Peyer's patch (tissue), 4 donors: ENCODE measurements around the gene RICTOR. TPM values are rescaled to one million over a fixed set of nuclear protein-coding genes. Genes with fewer than 3 reads are reported as not detected.

Experiments used
- DNase-seq, 3 donors: peaks; one replicate each; pipeline ENCODE4 v3.0.0-alpha.2; 2017 to 2019
- H3K27ac ChIP-seq, 4 donors: fragments of 200-600 bp; sonication (generic); one replicate each; pipeline ENCODE4 v1.5.1; 2016 to 2019
- H3K27me3 ChIP-seq, 2 donors: fragments of 200-600 bp; sonication (generic); one replicate each; pipeline ENCODE4 v1.5.1; 2019
- H3K36me3 ChIP-seq, 3 donors: fragments of 200-600 bp; sonication (generic); one replicate each; pipeline ENCODE4 v1.5.1; 2016 to 2019
- H3K4me1 ChIP-seq, 4 donors: fragments of 200-600 bp; sonication (generic); one replicate each; pipeline ENCODE4 v1.5.1; 2016 to 2019
- H3K4me3 ChIP-seq, 4 donors: fragments of 200-600 bp; sonication (generic); 1 replicate in 3 of 4; 2 replicates in 1 of 4; pipeline ENCODE4 v1.5.1; 2016 to 2019; ENCODE audit warnings: mild to moderate bottlenecking in 1 of 4
- H3K9me3 ChIP-seq, 4 donors: fragments of 200-600 bp; sonication (generic); one replicate each; pipeline ENCODE4 v1.5.1; 2016 to 2019; ENCODE audit warnings: mild to moderate bottlenecking in 1 of 4
- CTCF ChIP-seq, 6 experiments: fragments of 450-650 bp in 4 of 6; fragments of 200-600 bp in 2 of 6; sonication (generic) in 1 of 6; IDR thresholded peaks; one replicate each; pipeline ENCODE4 v1.5.1; 2017 to 2019; ENCODE audit warnings: antibody characterized with exemption in 6 of 6, mild to moderate bottlenecking in 3 of 6, moderate library complexity in 1 of 6
- POLR2A ChIP-seq, 2 donors: fragments of 450-650 bp; IDR thresholded peaks; one replicate each; pipeline ENCODE4 v1.5.1; 2017; ENCODE audit warnings: antibody characterized with exemption in 2 of 2, mild to moderate bottlenecking in 2 of 2, moderate library complexity in 2 of 2
- total RNA-seq, 4 donors: library from RNA; depleted of rRNA; stranded (reverse); fragments of >200 nt; gene quantifications; one replicate each; pipeline ENCODE4 v1.1.0, GENCODE V29; 2016

RICTOR gene
- total RNA-seq, 4 donors from 2014 or later, result 27.0 to 48.7 (median 33.5) TPM

DNA sequence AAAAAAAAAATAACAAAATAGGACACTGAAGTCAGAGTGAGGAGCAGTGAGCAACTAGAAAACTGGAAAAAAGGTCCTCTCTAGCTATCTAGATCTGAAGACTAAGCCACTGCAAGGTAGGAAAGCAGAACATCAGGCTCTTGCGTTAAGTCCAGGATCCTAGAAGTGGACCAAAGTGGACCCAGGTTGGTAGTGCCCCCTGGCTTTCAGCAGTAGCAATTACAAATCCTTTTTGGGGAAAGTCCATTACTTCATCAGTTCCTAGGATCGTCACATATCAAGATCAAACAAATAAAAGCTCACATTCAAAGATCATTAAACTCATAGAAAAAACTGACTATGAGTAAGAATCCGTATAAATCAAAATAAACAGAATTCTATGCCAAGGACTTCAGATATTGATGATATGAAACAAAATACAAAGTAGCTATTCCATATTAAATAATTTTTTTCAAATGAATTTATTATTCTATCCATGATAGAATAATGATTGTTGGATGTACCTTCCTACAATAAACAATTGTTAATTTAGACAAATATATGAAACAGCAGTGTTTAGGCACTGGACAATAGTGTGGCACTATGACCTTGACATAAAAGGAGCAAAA, 6.5 kb upstream of the RICTOR start:
- Histone ChIP-seq H3K4me3 (no peak overlapping the region), H3K27ac (no peak overlapping the region), H3K4me1 (peaks cover 0 to 9% (median 0%) of the 10 kb centered on the region in 4 donors), H3K9me3 (no peaks in the 10 kb centered on the region), H3K36me3 (no peaks in the 10 kb centered on the region), H3K27me3 (no peaks in the 10 kb centered on the region)
- DNase-seq, result peak in 1 of 3 donors; percentile 76
- TF ChIP-seq POLR2A (IDR thresholded peaks at IDR 0.05) (no peak), CTCF (IDR thresholded peaks at IDR 0.05) (peak; percentile 45 to 91 (median 89))

GRCh38 chr5:39080168-39080567, 6.0 kb upstream of the RICTOR start:
- peaks cover 0 to 12% (median 0%) of the 10 kb centered on the region in 4 donors for H3K4me1 ChIP-seq
- TF ChIP-seq POLR2A (IDR thresholded peaks at IDR 0.05) (no peak), CTCF (IDR thresholded peaks at IDR 0.05) (no peak)
- H3K9me3 ChIP-seq, result no peaks in the 10 kb centered on the region
- no peaks in the 10 kb centered on the region for H3K27me3 ChIP-seq
- no peak overlapping the region for H3K4me3 ChIP-seq
- DNase-seq, result no peak
- H3K36me3 ChIP-seq, result no peaks in the 10 kb centered on the region
- H3K27ac ChIP-seq, result no peak overlapping the region

DNA sequence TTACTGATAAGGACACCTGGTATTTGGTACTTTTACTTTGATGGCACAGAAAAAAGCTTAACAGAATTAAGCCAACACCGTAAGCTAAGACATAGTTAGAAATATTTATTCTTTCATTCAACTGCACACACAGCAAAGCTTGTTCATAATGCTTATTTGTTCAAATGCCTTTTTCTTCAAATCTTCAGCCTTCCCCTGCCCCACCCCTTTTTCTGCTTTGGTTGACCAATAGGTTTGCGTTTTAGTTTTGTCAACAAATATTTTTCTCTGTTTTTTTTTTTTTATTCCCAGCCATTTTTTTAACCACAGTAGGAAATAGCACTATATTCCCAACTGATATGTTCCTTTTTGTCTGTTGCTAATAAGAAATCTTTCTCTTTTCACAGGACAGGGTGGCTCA, 4.9 kb upstream of the RICTOR start:
- H3K4me1 ChIP-seq, result peaks cover 0 to 12% (median 0%) of the 10 kb centered on the region in 4 donors
- H3K36me3 ChIP-seq, result no peaks in the 10 kb centered on the region
- no peak for TF ChIP-seq POLR2A (IDR thresholded peaks at IDR 0.05)
- no peak overlapping the region for H3K27ac ChIP-seq
- no peak overlapping the region for H3K4me3 ChIP-seq
- no peaks in the 10 kb centered on the region for H3K9me3 ChIP-seq
- no peaks in the 10 kb centered on the region for H3K27me3 ChIP-seq
- no peak for DNase-seq

- Histone ChIP-seq H3K27me3 (no peaks in the 10 kb centered on the region), H3K27ac (peak overlapping the region in 3 of 4 donors; percentile 1 to 59 (median 28)), H3K36me3 (no peaks in the 10 kb centered on the region), H3K4me1 (peaks cover 0 to 19% (median 6%) of the 10 kb centered on the region in 4 donors), H3K9me3 (no peaks in the 10 kb centered on the region), H3K4me3 (no peak overlapping the region)
- no peak for DNase-seq
- TF ChIP-seq CTCF (IDR thresholded peaks at IDR 0.05) (no peak), POLR2A (IDR thresholded peaks at IDR 0.05) (no peak)
These were observed 2.8 kb upstream of the RICTOR start for GRCh38 chr5:39076757-39077728.

DNA sequence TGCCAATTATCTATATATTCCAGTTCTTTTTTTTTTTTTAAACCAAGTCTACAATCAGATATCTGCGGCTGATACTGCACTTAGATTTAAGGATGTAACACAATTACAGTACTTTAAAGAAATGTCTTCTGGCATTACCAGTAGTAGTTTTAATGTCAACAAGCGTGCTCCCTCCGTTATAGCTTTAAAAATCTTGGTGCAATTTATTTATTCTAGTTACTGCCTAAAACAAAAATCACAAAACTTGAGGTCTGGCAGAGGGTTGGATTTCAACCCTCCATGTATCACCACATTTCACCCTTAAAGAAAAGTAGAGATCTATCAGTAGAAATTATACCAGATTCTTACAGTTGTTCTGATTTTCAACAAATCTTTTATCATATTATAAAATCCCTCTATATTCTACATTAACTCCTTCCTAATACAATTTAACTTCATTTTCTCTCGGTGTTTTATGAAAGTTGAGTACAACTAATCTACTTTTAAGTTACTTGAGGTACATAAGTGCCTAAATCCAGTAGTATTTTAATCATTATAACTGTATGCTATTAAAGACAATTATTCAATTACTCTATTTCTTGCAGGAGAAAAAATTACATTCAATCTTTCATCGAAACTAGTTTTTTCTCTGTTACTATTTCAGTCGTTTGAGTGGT, 2.0 kb upstream of the RICTOR start:
- no peak for TF ChIP-seq CTCF (IDR thresholded peaks at IDR 0.05)
- no peak for TF ChIP-seq POLR2A (IDR thresholded peaks at IDR 0.05)
- peaks cover 0 to 21% (median 10%) of the 10 kb centered on the region in 4 donors for H3K4me1 ChIP-seq
- H3K4me3 ChIP-seq, result no peak overlapping the region
- no peaks in the 10 kb centered on the region for H3K27me3 ChIP-seq
- DNase-seq, result no peak
- peak overlapping the region in 3 of 4 donors; percentile 1 to 59 (median 28) for H3K27ac ChIP-seq
- H3K36me3 ChIP-seq, result no peaks in the 10 kb centered on the region
- H3K9me3 ChIP-seq, result no peaks in the 10 kb centered on the region

- Histone ChIP-seq H3K36me3 (no peaks in the 10 kb centered on the region), H3K27ac (peak overlapping the region; percentile 97 to 99 (median 98)), H3K27me3 (no peaks in the 10 kb centered on the region), H3K4me1 (peaks cover 0 to 23% (median 10%) of the 10 kb centered on the region in 4 donors), H3K9me3 (no peaks in the 10 kb centered on the region), H3K4me3 (peak overlapping the region; percentile 83 to 97 (median 88))
- no peak for DNase-seq
- TF ChIP-seq POLR2A (IDR thresholded peaks at IDR 0.05) (no peak), CTCF (IDR thresholded peaks at IDR 0.05) (peak in 1 of 6 experiments; percentile 1)
These were observed 507 bp downstream of the RICTOR start for GRCh38 chr5:39073767-39074016.
